Measurements from ENCODE around the gene DPP6.

- TF ChIP-seq CTCF (IDR thresholded peaks at IDR 0.05) (no peak), POLR2A (IDR thresholded peaks at IDR 0.05) (no peak)
Measured at GRCh38 chr7:154431045-154431444, 378.8 kb downstream of the DPP6 start.
